SK-MEL-5 (cell line): ENCODE data around the gene CAPS2. TPM values are rescaled to one million over a fixed set of nuclear protein-coding genes. Genes with fewer than 3 reads are reported as not detected.

ENCODE experiments used
- DNase-seq: peaks from one replicate; pipeline ENCODE4 v3.0.0-alpha.2; 2016; ENCODE audit warnings: low read depth, low spot score
- in situ Hi-C: cut with HindIII; loops from 2 replicates; pipeline ENCODE4 v1.10.0; 2016; ENCODE audit warnings: low sequenced_read_pairs, high pct_unique_total_duplicates, low pct_unique_long_range_greater_than_20kb
- total RNA-seq: library from RNA; depleted of rRNA; stranded (reverse); fragments of >200 nt; shearing (Covaris generic); gene quantifications from 2 replicates; pipeline ENCODE4 v1.2.3, GENCODE V29; 2014; rRNA removed

CAPS2 gene
- total RNA-seq, 1 experiment from 2014 or later, result 0.77 TPM

DNA sequence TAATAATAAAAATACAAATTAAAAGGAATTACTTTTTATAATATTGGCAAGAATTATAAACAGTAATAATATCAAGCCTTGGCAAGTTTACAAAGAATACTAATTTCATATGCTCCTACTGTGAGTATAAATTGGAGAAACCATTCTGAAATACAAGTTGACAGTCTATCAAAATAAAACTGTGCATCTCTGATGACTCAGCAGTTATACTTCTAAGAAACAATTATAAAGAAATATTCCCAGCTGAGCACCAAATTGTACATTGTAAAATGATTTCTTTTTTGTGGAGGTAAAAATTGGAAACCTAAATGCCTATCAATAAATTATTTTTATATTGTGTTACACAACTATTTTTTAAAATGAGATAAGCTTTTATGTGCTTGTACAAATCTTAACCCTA is 85.0 kb downstream of the CAPS2 start:
- DNase-seq, result no peak
- in situ Hi-C loops, result no loop called here

- in situ Hi-C loops, result no loop called here
- no peak for DNase-seq
Measured at GRCh38 chr12:75239987-75240386, 90.1 kb downstream of the CAPS2 start.

- peak; percentile 28 for DNase-seq
Measured at GRCh38 chr12:75236206-75236605, 93.9 kb downstream of the CAPS2 start.

DNA sequence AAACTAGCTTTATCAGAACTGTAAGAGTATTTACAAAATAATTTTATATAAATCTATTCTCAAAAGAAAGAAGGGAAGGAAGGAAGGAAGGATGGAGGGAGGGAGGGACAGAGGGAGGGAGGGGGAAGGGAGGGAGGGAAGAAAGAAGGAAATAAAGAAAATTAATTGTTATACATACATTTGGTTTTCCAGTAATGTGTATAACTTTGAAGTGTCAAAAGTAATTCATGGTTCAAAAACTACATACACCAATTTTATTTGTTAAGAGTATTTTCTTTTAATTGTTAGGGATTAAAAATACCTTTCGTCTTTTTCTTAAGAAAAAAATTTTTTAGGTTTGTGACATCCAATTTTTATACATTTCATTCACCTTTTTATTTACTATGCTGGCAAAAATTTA is 103.0 kb downstream of the CAPS2 start:
- DNase-seq, result no peak
- in situ Hi-C loops, result no loop called here

More at GRCh38 chr12:75236206-75236605, 93.9 kb downstream of the CAPS2 start:
- in situ Hi-C loops, result no loop called here

Other genes starting within 250 kb of the CAPS2 start
- not detected in 2 replicates for gene KCNC2, start 120.5 kb downstream of the CAPS2 start, total RNA-seq
- gene GLIPR1L1, start 4.3 kb upstream of the CAPS2 start, total RNA-seq, result not detected in 2 replicates
- not detected in 2 replicates for gene GLIPR1L2, start 60.8 kb upstream of the CAPS2 start, total RNA-seq
- 0.35 and 0.61 TPM in 2 replicates for gene GLIPR1, start 150.4 kb upstream of the CAPS2 start, total RNA-seq
- gene KRR1, start 181.3 kb upstream of the CAPS2 start, total RNA-seq, result 65.4 and 79.7 TPM in 2 replicates